Measurements from ENCODE around the gene PRKAA1. TPM values are rescaled to one million over a fixed set of nuclear protein-coding genes. Genes with fewer than 3 reads are reported as not detected.

Gene PRKAA1
- polyA plus RNA-seq, 3 donors: 23.4 to 32.8 (median 29.6) TPM

- H3K27me3 ChIP-seq (ENCODE audit: control insufficient read depth in 2 of 2, insufficient read depth in 2 of 2, low read length in 2 of 2): no peaks in the 10 kb centered on the region
- 8% methylated on average over 78 of the region's 80 CpGs for WGBS (ENCODE audit: insufficient coverage)
- peak; percentile 83 to 89 (median 88) for DNase-seq
- H3K4me3 Mint-ChIP-seq: no peak within 1 kb of the TSS
- H3K4me3 ChIP-seq (replicated peaks in 1 of 3; ENCODE audit: low read depth in 2 of 3, low read length in 3 of 3): peak within 1 kb of the TSS; percentile 82 to 94 (median 92)
- H3K4me2 ChIP-seq (replicated peaks; ENCODE audit: extremely low read depth, low read length, poor library complexity, severe bottlenecking): peak within 1 kb of the TSS; percentile 86
- H2AFZ ChIP-seq (ENCODE audit: insufficient read depth, low read depth, low read length, poor library complexity, severe bottlenecking): peak within 1 kb of the TSS; percentile 93
- peaks cover 0 to 2% (median 0%) of the 10 kb centered on the region in 3 donors for H3K27me3 Mint-ChIP-seq (ENCODE audit: low read depth in 3 of 3)
- peaks cover 0 to 2% (median 0%) of the 10 kb centered on the region in 7 donors for H3K9me3 Mint-ChIP-seq
- peak within 1 kb of the TSS; percentile 26 to 75 for H3K27ac ChIP-seq (ENCODE audit: low read depth in 1 of 2, low read length in 2 of 2)
- H3K79me2 ChIP-seq (ENCODE audit: insufficient read depth, low read length): peaks cover 44% of the 10 kb centered on the region
- H3K27ac Mint-ChIP-seq: no peak within 1 kb of the TSS
- peaks cover 26 to 28% of the 10 kb centered on the region in 2 donors for H3K36me3 Mint-ChIP-seq
- TF ChIP-seq CTCF (IDR thresholded peaks at IDR 0.05): peak; percentile 68
- H3K9ac ChIP-seq (ENCODE audit: insufficient read depth, low read length, poor library complexity, severe bottlenecking): peak within 1 kb of the TSS; percentile 67
- peaks cover 0 to 20% of the 10 kb centered on the region in 2 donors for H3K36me3 ChIP-seq (replicated peaks in 1 of 2; ENCODE audit: control insufficient read depth in 1 of 2, insufficient read depth in 2 of 2, low read length in 2 of 2)
- no peaks in the 10 kb centered on the region for H3K9me3 ChIP-seq (replicated peaks in 1 of 2; ENCODE audit: control insufficient read depth in 1 of 2, insufficient read depth in 1 of 2, low read length in 2 of 2)
- H3K4me1 ChIP-seq (ENCODE audit: control insufficient read depth in 1 of 2, insufficient read depth in 2 of 2, low read length in 2 of 2): peaks cover 12 to 16% of the 10 kb centered on the region in 2 donors
- H4K20me1 ChIP-seq (ENCODE audit: insufficient read depth, low read length): peaks cover 10% of the 10 kb centered on the region
- no peaks in the 10 kb centered on the region for H3K4me1 Mint-ChIP-seq
- intact Hi-C loops (cut with micrococcal nuclease): loop anchor here (10.0 kb wide), 2 partner anchors 71 to 79 kb away; partner anchors contain the start of gene RPL37 (in 1 of the 2)
These were observed 42.5 kb downstream of the PRKAA1 start, which contains the start of gene TTC33 for GRCh38 chr5:40755407-40756365. Gene TTC33, minus strand, starts transcription at chr5:40755961. Its CDS starts 8,943 bp downstream, at chr5:40747018.

DNA sequence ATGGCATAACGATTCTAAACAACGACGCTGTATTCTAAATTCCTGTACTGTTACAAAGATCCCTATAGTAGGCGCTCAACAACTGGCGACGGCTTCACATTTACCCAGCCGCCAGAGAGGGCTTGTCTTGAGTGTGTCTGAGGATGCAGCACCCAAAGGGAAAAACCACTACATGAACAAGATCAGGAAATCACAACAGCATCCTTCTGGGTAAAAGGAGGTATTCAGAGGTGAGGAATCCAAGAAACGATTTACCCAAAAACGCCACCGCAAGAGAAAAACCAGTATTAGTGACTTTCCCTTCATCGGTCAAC is 43.1 kb downstream of the PRKAA1 start:
- DNase-seq: peak; percentile 32 to 57 (median 49)
- peaks cover 50% of the 10 kb centered on the region for H3K79me2 ChIP-seq (ENCODE audit: insufficient read depth, low read length)
- Mint-ChIP-seq H3K4me1 (no peaks in the 10 kb centered on the region), H3K27ac (no peak overlapping the region), H3K27me3 (ENCODE audit: low read depth in 3 of 3) (no peaks in the 10 kb centered on the region), H3K4me3 (no peak overlapping the region), H3K36me3 (peaks cover 28 to 32% of the 10 kb centered on the region in 2 donors), H3K9me3 (peaks cover 0 to 2% (median 0%) of the 10 kb centered on the region in 7 donors)
- H3K4me2 ChIP-seq (replicated peaks; ENCODE audit: extremely low read depth, low read length, poor library complexity, severe bottlenecking): peak overlapping the region; percentile 86
- peaks cover 0 to 14% of the 10 kb centered on the region in 2 donors for H3K36me3 ChIP-seq (replicated peaks in 1 of 2; ENCODE audit: control insufficient read depth in 1 of 2, insufficient read depth in 2 of 2, low read length in 2 of 2)
- H3K27me3 ChIP-seq (ENCODE audit: control insufficient read depth in 2 of 2, insufficient read depth in 2 of 2, low read length in 2 of 2): no peaks in the 10 kb centered on the region
- peak overlapping the region; percentile 67 for H3K9ac ChIP-seq (ENCODE audit: insufficient read depth, low read length, poor library complexity, severe bottlenecking)
- H3K9me3 ChIP-seq (replicated peaks in 1 of 2; ENCODE audit: control insufficient read depth in 1 of 2, insufficient read depth in 1 of 2, low read length in 2 of 2): no peaks in the 10 kb centered on the region
- peaks cover 15% of the 10 kb centered on the region for H4K20me1 ChIP-seq (ENCODE audit: insufficient read depth, low read length)
- H3K4me1 ChIP-seq (ENCODE audit: control insufficient read depth in 1 of 2, insufficient read depth in 2 of 2, low read length in 2 of 2): peaks cover 12 to 16% of the 10 kb centered on the region in 2 donors
- peak overlapping the region; percentile 93 for H2AFZ ChIP-seq (ENCODE audit: insufficient read depth, low read depth, low read length, poor library complexity, severe bottlenecking)
- peak overlapping the region in 1 of 2 donors; percentile 75 for H3K27ac ChIP-seq (ENCODE audit: low read depth in 1 of 2, low read length in 2 of 2)
- intact Hi-C loops (cut with micrococcal nuclease): loop anchor here (10.0 kb wide), 2 partner anchors 70 to 80 kb away; partner anchors contain the start of gene RPL37 (in 1 of the 2)
- H3K4me3 ChIP-seq (replicated peaks in 1 of 3; ENCODE audit: low read depth in 2 of 3, low read length in 3 of 3): peak overlapping the region; percentile 82 to 94 (median 92)
- 0% methylated on average over 1 of the region's 11 CpGs for WGBS (ENCODE audit: insufficient coverage)
- TF ChIP-seq CTCF (IDR thresholded peaks at IDR 0.05): peak; percentile 62

Measured in CD14-positive monocyte (primary cell).